HTERT RPE-1 (cell line): ENCODE data around the gene RORC.

ENCODE experiments used
- in situ Hi-C: fragments of 300-500 bp; cut with MboI; formaldehyde crosslinking; loops from 4 replicates; pipeline ENCODE4 v1.14.3; 2020; ENCODE audit warnings: low sequenced_read_pairs

Gene RORC

GRCh38 chr1:151828921-151829320, 2.7 kb downstream of the RORC start:
- in situ Hi-C loops: no loop called here

DNA sequence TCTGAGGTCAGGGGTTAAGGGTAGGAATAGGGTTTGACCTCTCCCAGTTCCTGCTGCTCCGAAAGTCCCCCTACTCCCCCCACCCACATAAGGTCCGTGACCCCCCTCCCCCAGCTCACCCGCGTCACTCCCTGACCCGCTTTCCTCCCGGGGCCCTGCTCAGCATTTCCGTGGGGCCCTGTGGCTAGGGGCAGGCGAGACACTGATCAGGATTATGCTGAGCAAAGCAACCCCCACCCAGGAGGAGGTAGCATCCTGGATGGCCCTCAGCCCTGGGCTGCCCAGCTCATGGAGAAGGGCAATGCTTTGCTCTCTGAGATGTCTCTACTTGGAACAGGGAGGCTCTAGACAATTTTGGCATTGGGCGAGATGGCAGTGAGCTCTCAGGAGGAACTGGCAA, 3.7 kb downstream of the RORC start:
- in situ Hi-C loops: no loop called here

DNA sequence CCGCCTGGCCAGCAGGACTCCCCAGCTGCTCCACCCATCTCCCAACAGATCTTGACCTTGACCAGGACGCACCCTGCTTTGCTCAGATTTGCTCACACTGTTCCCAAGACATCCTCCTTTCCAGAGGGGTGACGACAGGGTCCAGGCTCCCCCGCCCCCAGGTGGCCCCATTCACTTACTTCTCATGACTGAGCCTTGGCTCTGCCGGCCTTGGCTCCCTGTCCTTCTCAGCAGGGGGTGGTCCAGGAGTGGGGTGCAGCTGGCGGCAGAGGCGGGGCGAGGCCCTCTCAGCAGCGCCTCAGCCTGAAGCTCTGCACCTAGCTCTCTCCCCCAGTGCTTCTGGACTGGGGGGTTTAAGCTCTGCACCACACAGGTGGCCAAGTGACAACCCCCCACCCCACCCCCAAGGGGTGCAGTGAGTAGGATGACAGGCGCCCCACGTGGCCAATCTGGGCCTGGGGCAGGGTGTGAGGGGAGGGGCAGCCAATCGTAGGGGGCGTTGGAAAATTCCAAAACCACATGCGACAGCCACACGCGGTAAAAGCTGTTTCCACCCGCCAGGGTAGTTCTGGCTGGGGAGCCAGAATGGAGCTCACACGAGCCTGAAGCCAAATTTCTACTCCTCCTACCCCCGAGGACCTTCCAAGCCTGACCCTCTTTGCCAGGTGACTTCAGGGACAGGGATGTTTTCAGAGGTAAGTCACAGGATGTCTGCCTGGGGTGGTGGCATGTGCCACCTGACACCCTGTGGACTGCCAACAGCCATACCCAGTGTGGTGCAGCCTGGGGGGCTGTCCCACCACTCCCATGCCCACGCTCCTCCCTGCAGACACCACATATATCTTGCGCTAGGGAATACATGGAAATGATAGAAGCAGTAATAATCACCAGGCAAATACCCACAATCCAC, 5.6 kb downstream of the RORC start:
- in situ Hi-C loops: no loop called here

DNA sequence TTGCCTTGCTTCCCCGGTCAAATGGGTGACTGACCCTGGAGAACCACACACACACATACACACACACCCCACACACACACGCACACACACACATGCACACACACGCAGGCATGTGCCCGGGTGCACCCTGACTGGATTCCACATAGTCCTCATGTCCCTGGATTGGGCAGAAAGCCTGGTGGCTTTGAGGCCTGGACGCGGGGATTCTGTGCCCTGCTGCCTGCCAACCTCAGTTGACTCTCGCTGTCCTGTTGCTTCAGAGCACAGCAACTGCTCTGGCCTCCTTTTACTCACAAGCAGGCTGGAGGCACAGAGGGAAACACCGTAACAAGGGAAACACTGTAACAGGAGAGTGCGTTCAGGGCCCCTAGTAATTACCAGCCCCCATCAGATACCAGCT, 6.4 kb downstream of the RORC start:
- in situ Hi-C loops: no loop called here

DNA sequence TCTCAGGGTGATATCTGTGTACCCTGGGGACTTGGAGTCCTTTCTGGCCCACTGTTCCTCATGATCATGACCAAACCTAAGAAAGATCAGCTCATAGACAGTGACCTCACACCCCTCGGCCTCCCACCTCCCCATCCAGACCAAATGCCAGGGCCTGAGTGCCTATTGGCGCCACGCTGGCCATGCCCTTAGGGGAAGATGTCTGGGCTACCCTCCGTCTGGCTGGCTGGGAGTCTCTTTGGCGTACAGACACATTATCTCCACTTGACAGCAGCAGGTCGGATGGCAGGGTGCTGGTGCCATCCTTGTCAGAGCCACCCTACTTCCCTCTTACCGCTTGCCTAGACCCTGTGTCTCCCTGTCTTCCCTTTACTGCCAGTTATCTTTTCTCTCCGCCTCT, 8.4 kb downstream of the RORC start:
- in situ Hi-C loops: no loop called here

DNA sequence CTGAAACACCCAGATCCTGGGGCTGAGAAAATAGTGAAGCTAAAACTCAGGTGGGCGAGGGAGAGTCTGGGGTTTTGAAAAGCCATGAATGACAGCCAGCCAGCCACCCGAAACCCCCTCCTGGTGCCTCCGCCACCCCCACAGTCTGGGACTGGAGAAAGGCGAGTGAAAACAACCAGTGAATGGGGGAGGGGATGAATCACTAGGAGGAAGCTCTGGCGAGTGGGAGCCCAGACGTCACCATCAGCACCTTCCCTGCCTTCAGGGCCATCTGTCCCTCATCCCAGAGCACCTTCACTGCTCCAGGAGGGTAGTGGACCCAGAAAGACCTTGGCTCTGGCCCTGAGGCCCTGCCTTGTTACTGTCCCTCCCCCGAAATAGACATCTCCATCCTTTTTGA, 9.2 kb downstream of the RORC start:
- in situ Hi-C loops: no loop called here

- in situ Hi-C loops: no loop called here
Measured at GRCh38 chr1:151820940-151821339, 10.7 kb downstream of the RORC start.

GRCh38 chr1:151819976-151820623, 11.5 kb downstream of the RORC start:
- in situ Hi-C loops: no loop called here

GRCh38 chr1:151819227-151819835, 12.3 kb downstream of the RORC start:
- in situ Hi-C loops: no loop called here

DNA sequence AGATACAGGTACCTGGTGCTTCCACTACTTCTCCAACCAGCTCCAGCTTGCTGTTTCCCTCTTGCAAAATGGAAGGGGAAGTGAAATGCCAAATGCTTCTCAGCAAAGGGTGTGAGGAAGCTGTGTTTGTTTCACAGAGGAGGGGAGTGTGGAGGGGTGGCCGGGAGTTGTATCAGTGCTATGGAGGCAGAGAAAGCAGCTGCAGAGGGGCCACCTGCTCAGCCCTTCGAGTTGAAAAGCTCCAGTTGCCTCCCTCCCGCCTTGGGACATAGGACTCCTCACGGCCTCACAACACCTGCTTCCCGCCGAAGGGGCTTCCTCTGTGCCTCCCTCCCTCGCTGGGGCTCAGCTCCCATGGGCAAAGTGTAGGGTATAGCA, 14.3 kb downstream of the RORC start:
- in situ Hi-C loops: no loop called here

- in situ Hi-C loops: no loop called here
Measured at GRCh38 chr1:151816548-151817352, 14.9 kb downstream of the RORC start.

DNA sequence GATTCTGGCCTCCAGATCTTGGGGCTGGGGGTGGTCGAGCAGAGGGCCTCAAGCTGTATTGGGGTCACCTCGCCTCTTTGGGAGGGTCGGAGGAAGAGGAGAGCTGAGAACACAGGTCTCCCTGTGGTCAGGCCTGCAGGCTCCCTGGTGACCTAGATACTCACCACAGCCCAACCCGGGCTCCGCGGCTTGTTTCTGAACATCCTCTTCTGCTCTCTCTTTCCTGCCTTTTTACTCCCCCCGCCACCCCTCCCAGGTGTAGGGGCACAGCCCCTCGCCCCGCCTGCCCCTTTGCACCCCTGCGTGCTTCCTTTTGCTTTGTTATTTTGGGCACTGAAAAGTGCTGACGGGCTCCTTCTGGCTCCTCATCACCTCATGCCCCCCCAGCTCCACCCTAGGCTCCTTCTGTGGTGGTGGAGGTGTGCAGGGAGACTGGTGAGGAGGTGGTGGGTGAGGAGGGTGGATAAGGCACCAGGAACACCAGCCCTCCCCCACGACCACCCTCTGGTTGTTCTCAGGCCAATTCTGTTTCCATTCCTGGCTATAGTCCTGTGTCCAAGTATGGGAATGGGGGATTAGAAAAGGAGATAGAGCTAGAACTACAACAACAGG, 15.8 kb downstream of the RORC start:
- in situ Hi-C loops: no loop called here

- in situ Hi-C loops: no loop called here
Measured at GRCh38 chr1:151814971-151815545, 16.5 kb downstream of the RORC start.

GRCh38 chr1:151814426-151814825, 17.2 kb downstream of the RORC start:
- in situ Hi-C loops: no loop called here

- in situ Hi-C loops: no loop called here
Measured at GRCh38 chr1:151813271-151813977, 18.2 kb downstream of the RORC start.

- in situ Hi-C loops: no loop called here
Measured at GRCh38 chr1:151811181-151811580, 20.4 kb downstream of the RORC start.

DNA sequence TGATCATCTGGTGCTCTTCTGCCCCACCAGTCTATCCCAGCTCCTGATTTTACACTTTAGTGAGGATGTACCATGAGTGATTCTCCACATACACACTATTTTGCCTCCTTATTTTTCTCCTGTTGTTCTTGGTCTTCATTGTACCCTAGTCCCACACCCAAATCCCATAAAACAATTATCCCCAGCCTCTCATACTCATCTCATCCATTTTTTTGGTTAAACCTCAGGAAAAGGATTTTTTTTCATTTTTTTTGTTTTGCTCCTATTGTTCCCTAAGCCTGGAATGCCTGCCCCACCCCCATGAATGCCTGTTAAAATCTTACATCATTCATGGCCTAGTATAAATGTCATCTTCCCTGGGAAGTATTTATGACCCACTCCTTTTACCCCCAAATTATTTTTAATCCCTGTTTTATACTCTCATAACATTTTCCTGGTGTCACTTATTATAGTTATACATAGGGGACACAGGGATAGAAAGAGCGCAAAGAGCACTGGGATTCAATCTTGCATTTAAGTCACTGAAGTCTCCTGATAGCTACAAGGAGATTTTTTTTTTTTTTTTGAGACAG, 21.5 kb downstream of the RORC start:
- in situ Hi-C loops: no loop called here

DNA sequence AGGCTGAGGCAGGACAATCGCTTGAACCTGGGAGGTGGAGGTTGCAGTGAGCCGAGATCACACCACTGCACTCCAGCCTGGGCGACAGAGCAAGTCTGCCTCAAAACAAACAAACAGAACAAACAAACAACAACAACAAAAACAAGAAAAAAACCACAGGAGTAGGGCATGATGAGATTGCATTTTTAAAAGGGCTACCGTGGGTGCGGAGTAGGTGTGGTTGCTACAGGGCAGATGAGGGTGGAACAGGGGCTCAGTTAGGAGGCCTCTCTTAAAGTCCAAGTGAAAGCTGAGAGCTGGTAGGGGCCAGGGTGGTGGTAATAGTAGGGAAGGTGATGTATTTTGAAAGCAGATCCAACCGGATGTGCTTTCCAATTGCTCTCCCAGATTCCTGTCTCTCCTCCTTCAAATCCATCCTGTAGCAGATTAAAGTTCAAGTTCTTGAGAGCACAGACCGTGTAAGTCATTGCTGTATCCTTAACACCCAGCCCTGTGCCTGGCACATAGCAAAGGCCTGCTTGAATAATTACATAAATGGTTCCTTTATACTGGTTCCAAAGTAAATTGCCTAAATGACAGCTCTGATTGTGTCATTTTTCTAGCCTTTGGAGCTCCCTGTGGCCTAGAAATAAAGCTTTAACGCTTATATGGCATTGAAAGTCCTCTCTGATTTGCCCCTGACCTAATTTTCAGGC, 22.2 kb downstream of the RORC start:
- in situ Hi-C loops: no loop called here

DNA sequence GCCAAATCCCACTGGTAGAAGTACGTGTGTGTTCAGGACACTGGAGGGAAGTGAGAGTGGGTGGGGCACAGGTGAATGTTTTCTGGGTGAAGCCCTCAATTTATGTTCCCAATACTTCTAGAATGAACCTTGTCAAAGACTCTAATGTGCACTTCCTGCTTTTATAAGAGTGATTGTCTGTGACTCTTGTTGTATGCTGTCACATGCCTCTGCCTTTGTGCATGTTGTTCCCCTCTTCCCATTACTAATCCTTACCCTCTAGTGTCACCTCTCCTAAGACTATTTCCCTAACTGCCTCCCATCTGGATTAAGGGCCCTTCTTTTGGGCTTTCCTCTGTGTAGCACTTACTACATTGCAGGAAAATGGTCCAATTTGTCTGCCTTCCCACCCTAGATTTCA, 23.8 kb downstream of the RORC start:
- in situ Hi-C loops: no loop called here
